HCT116 (cell line): Measurements from ENCODE around the gene TNFRSF25. TPM values are rescaled to one million over a fixed set of nuclear protein-coding genes. Genes with fewer than 3 reads are reported as not detected.

ENCODE experiments used
- ATAC-seq: fragments of 200-7000 bp; cut with Tn5 transposase; 2 replicates; pipeline ENCODE4 v1.9.1; 2020; ENCODE audit warnings: mild to moderate bottlenecking, moderate library complexity
- BruUV-seq: library from RNA; stranded (reverse); fragments of 400-500 nt; replicated peaks from 2 replicates; lab custom pipeline; 2021; lab: Mats Ljungman, UMichigan
- CTCF ChIA-PET: fragments of 300-600 bp; sonication (Branson Sonifier 250); formaldehyde crosslinking; loops from one replicate; lab custom pipeline; 2021; ENCODE audit warnings: antibody characterized with exemption; lab: Charles Lee
- POLR2A ChIA-PET: fragments of 300-600, 350-600 bp; sonication (Branson Sonifier 250); formaldehyde crosslinking; loops from one replicate; lab custom pipeline; 2021; ENCODE audit warnings: antibody characterized with exemption; lab: Charles Lee
- RAD21 ChIA-PET, 2 experiments: fragments of 300-600 bp; sonication (Branson Sonifier 250); formaldehyde crosslinking; loops; one replicate each; lab custom pipeline; 2023; ENCODE audit warnings: low total read pairs in 2 of 2; ENCODE audit not compliant: uncharacterized antibody in 2 of 2, unreplicated experiment in 2 of 2, low non-redundant PET in 1 of 2; lab: Charles Lee
- DNase-seq: peaks from one replicate; pipeline ENCODE4 v3.0.0-alpha.2; 2010; ENCODE audit warnings: low read depth, low spot score
- H2AFZ ChIP-seq: fragments of 200-600 bp; shearing (Covaris generic), sonication (generic); 2 replicates; pipeline ENCODE4 v1.6.1; 2017; ENCODE audit warnings: low read depth, mixed run types, mixed read lengths, antibody characterized with exemption, low read length; ENCODE audit not compliant: poor library complexity, severe bottlenecking
- H3K27ac ChIP-seq: 2 replicates; pipeline ENCODE4 v1.5.1; 2012; ENCODE audit warnings: low read depth, low read length
- H3K27me3 ChIP-seq: fragments of 200-600 bp; sonication (generic); 2 replicates; pipeline ENCODE4 v1.6.1; 2016; ENCODE audit warnings: mixed run types, low read length, mixed read lengths; ENCODE audit not compliant: insufficient read depth
- H3K36me3 ChIP-seq, 2 experiments: fragments of 200-500 bp in 1 of 2; fragments of 200-600 bp in 1 of 2; sonication (Bioruptor generic) in 1 of 2; sonication (generic) in 1 of 2; 2 replicates each; pipeline versions ENCODE4 v1.5.1 to v1.6.1; 2014 to 2016; ENCODE audit warnings: low read length in 2 of 2, inconsistent platforms in 1 of 2, mixed read lengths in 1 of 2, mixed run types in 1 of 2; ENCODE audit not compliant: insufficient read depth in 2 of 2, control insufficient read depth in 1 of 2
- H3K4me1 ChIP-seq, 2 experiments: fragments of 200-600 bp in 1 of 2; sonication (generic) in 1 of 2; 2 replicates each; pipeline versions ENCODE4 v1.5.1 to v1.6.1; 2012 to 2017; ENCODE audit warnings: low read length in 2 of 2, inconsistent platforms in 1 of 2, mild to moderate bottlenecking in 1 of 2, mixed read lengths in 1 of 2, mixed run types in 1 of 2, moderate library complexity in 1 of 2; ENCODE audit not compliant: insufficient read depth in 2 of 2, control insufficient read depth in 1 of 2
- H3K4me2 ChIP-seq: fragments of 200-600 bp; sonication (generic); 2 replicates; pipeline ENCODE4 v1.6.1; 2017; ENCODE audit warnings: mixed run types, low read length, mixed read lengths
- H3K4me3 ChIP-seq, 2 experiments: fragments of 200-600 bp in 1 of 2; sonication (generic) in 1 of 2; replicated peaks in 1 of 2; 2 replicates each; pipeline ENCODE4 v1.5.1; 2011 to 2016; ENCODE audit warnings: low read length in 2 of 2, control low read depth in 1 of 2, low read depth in 1 of 2, mild to moderate bottlenecking in 1 of 2, mixed read lengths in 1 of 2, mixed run types in 1 of 2
- H3K79me2 ChIP-seq: fragments of 200-600 bp; sonication (generic); 2 replicates; pipeline ENCODE4 v1.6.1; 2017; ENCODE audit warnings: mild to moderate bottlenecking, mixed run types, low read length, moderate library complexity, mixed read lengths; ENCODE audit not compliant: insufficient read depth
- H3K9ac ChIP-seq: fragments of 200-600 bp; sonication (generic); 2 replicates; pipeline ENCODE4 v1.6.1; 2016; ENCODE audit warnings: low read length, mixed read lengths
- H3K9me2 ChIP-seq: fragments of 200-600 bp; sonication (generic), shearing (Covaris generic); 2 replicates; pipeline ENCODE4 v1.6.1; 2017; ENCODE audit warnings: mixed run types, mild to moderate bottlenecking, moderate library complexity; ENCODE audit not compliant: insufficient read depth
- H3K9me3 ChIP-seq, 2 experiments: fragments of 200-500 bp in 1 of 2; fragments of 200-600 bp in 1 of 2; sonication (Bioruptor generic) in 1 of 2; sonication (generic) in 1 of 2; 2 replicates each; pipeline ENCODE4 v1.6.1; 2014 to 2017; ENCODE audit warnings: low read length in 2 of 2, mixed read lengths in 2 of 2, inconsistent platforms in 1 of 2, low read depth in 1 of 2, mild to moderate bottlenecking in 1 of 2, mixed run types in 1 of 2, moderate library complexity in 1 of 2; ENCODE audit not compliant: control insufficient read depth in 1 of 2, insufficient read depth in 1 of 2
- H4K20me1 ChIP-seq: fragments of 200-600 bp; sonication (generic), shearing (Covaris generic); 2 replicates; pipeline ENCODE4 v1.6.1; 2017; ENCODE audit warnings: mixed run types, mild to moderate bottlenecking, moderate library complexity; ENCODE audit not compliant: insufficient read depth
- CBX3 ChIP-seq: IDR thresholded peaks from 2 replicates; pipeline ENCODE4 v1.6.1; 2012; ENCODE audit warnings: low read depth
- POLR2A ChIP-seq: IDR thresholded peaks from 2 replicates; pipeline ENCODE4 v1.7.0; 2011; ENCODE audit warnings: borderline replicate concordance; ENCODE audit not compliant: insufficient read depth, insufficient read length; ENCODE audit errors: extremely low read depth
- POLR2AphosphoS5 ChIP-seq: IDR thresholded peaks from 2 replicates; pipeline ENCODE4 v1.6.1; 2011; ENCODE audit warnings: mild to moderate bottlenecking, low read depth, low read length, moderate library complexity
- SRF ChIP-seq: IDR thresholded peaks from 2 replicates; pipeline ENCODE4 v1.6.1; 2012; ENCODE audit warnings: low read depth
- ZFX ChIP-seq: fragments of 450-650 bp; IDR thresholded peaks from 2 replicates; pipeline ENCODE4 v1.6.1; 2017
- intact Hi-C: fragments of 100-400 bp; cut with micrococcal nuclease; formaldehyde crosslinking; loops from 2 replicates; pipeline ENCODE4 v1.10.0; 2022
- total RNA-seq: library from RNA; stranded (reverse); gene quantifications from one replicate; pipeline ENCODE4 v1.2.1, GENCODE V29; 2021; ENCODE audit not compliant: unreplicated experiment
- TF ChIP-seq, protein P1 (sequence below): IDR thresholded peaks from 2 replicates; pipeline ENCODE4 v1.6.1; 2011; ENCODE audit warnings: mild to moderate bottlenecking, low read length, moderate library complexity; ENCODE audit not compliant: insufficient replicate concordance; ENCODE audit errors: extremely low read depth

Gene TNFRSF25
- total RNA-seq, 1 experiment from 2014 or later, result 27.5 TPM

DNA sequence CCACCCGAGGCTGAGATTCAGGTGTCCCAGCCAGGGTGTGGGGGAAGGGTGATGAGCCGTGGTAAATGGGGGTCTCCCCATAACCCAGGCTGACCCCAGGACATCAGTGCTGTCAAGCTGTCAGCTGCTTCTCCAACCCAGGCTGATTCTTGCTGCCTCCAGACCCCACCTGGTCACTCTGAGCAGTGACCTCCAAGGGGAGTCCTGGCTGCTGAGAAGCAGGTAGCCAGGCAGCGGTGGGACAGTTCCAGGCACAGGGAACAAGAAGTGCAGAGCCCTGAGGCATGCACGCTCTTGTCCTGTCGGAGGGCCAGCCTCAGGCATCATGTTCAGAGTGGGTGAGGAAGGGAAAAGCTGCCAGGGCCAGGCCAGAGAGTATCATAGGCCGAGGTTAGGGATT, 40.3 kb downstream of the TNFRSF25 start (continued):
- TF ChIP-seq, protein P1, sequence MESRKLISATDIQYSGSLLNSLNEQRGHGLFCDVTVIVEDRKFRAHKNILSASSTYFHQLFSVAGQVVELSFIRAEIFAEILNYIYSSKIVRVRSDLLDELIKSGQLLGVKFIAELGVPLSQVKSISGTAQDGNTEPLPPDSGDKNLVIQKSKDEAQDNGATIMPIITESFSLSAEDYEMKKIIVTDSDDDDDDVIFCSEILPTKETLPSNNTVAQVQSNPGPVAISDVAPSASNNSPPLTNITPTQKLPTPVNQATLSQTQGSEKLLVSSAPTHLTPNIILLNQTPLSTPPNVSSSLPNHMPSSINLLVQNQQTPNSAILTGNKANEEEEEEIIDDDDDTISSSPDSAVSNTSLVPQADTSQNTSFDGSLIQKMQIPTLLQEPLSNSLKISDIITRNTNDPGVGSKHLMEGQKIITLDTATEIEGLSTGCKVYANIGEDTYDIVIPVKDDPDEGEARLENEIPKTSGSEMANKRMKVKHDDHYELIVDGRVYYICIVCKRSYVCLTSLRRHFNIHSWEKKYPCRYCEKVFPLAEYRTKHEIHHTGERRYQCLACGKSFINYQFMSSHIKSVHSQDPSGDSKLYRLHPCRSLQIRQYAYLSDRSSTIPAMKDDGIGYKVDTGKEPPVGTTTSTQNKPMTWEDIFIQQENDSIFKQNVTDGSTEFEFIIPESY, result no peak
- TF ChIP-seq CBX3, result no peak
- TF ChIP-seq SRF, result no peak

DNA sequence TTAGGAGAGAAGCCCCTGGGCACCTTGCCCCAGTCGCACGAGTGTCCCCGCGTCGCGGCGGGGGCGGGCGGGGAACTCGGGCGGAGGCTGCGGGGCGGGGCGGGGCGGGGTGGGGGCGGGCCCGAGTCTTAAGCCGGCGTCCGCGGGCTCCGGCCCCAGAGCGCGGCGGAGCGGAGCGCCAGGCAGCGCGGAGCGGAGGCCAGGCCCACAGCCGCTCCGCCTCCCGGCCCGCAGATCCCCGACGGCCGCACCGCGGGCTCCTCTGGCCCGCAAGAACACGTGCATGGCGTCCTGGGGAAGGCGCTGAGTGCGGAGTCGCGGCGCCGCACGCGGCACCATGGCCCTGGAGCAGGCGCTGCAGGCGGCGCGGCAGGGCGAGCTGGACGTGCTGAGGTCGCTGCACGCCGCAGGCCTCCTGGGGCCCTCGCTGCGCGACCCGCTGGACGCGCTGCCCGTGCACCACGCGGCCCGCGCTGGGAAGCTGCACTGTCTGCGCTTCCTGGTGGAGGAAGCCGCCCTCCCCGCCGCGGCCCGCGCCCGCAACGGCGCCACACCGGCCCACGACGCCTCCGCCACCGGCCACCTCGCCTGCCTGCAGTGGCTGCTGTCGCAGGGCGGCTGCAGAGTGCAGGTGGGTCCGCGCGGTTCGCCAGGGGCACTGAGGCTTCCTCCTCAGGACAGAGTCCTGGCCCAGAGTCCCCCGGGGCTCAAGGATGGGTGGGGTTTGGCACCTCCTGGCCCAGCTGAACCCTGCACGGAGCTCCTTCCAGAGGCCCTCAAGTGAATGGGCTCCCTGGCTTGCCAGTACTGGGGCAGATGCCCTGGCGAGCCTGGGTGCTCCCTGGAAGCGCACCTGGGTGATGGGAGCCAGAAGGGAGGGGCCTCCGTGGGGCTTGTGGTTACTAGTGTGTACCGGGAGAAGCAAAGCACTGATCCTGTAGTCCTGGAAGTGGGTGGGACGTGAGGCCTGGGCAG, 41.1 kb downstream of the TNFRSF25 start, which contains the start of gene ESPN:
Gene ESPN (plus strand): TSS at position 158 of the 975 bp plus-strand sequence. CDS start 180 bp downstream, at position 338.
- intact Hi-C loops, result no loop called here
- Histone ChIP-seq H3K9ac (peak within 1 kb of the TSS; percentile 73), H4K20me1 (no peaks in the 10 kb centered on the region), H3K4me2 (peak within 1 kb of the TSS; percentile 83), H3K9me2 (no peaks in the 10 kb centered on the region), H2AFZ (peak within 1 kb of the TSS; percentile 3), H3K36me3 (no peaks in the 10 kb centered on the region), H3K4me1 (peaks cover 61 to 83% of the 10 kb centered on the region in 2 experiments), H3K27me3 (no peaks in the 10 kb centered on the region), H3K27ac (peak within 1 kb of the TSS; percentile 81), H3K9me3 (no peaks in the 10 kb centered on the region), H3K79me2 (peaks cover 11% of the 10 kb centered on the region; the same call in 1 of the 2 replicates), H3K4me3 (peak within 1 kb of the TSS; percentile 62 to 76)
- peak; percentile 33 for ATAC-seq
- TF ChIP-seq ZFX (peak; percentile 93; the same call in 1 of the 2 replicates), CBX3 (no peak), POLR2AphosphoS5 (peak; percentile 97), POLR2A (peak; percentile 96)
- no peak for DNase-seq
- ChIA-PET CTCF (interaction anchor here (1.4 kb wide), 2 partner anchors 13 to 15 kb away, joined by 5 to 8 read pairs; no protein-coding TSS in a partner anchor), RAD21 (no interaction called here), POLR2A (no interaction called here)
- no TSS peak for BruUV-seq
